K562 (cell line): ENCODE data around the gene HMCN2. TPM values are rescaled to one million over a fixed set of nuclear protein-coding genes. Genes with fewer than 3 reads are reported as not detected.

Source experiments
- ATAC-seq: fragments of 200-7000 bp; cut with Tn5 transposase; 3 replicates; pipeline ENCODE4 v1.9.1; 2020; ENCODE audit warnings: moderate library complexity
- BruUV-seq: library from RNA; stranded (reverse); fragments of 400-500 nt; replicated peaks from 2 replicates; lab custom pipeline; 2021; lab: Mats Ljungman, UMichigan
- CTCF ChIA-PET: fragments of 300-600 bp; formaldehyde crosslinking; extraction: SDS; loops from one replicate; lab custom pipeline; 2021; ENCODE audit warnings: low intra/inter-chr PET ratio; lab: Yijun Ruan, JAX
- POLR2A ChIA-PET: fragments of 300-600, 350-650 bp; sonication (Branson Sonifier 250); formaldehyde crosslinking; extraction: SDS; loops from one replicate; lab custom pipeline; 2021; ENCODE audit warnings: antibody characterized with exemption, inconsistent platforms; lab: Yijun Ruan, JAX
- DNase-seq, 4 experiments: peaks; one replicate each; pipeline versions ENCODE4 v3.0.0 to v3.0.0-alpha.2; 2011 to 2018; ENCODE audit warnings: low spot score in 3 of 4, mixed read lengths in 3 of 4; ENCODE audit errors: extremely low read depth in 1 of 4
- FAIRE-seq: peaks from 2 replicates; lab custom pipeline; 2011; peaks lifted over from hg19 to GRCh38; lab: Jason Lieb, UNC
- H2AFZ ChIP-seq: 2 replicates; pipeline ENCODE4 v1.6.0; 2011; ENCODE audit warnings: low read depth, low read length, control low read depth, inconsistent platforms
- H3K27ac ChIP-seq: fragments of 200-600 bp; 3 replicates; pipeline ENCODE4 v1.8.0; 2011; ENCODE audit warnings: low read depth, mild to moderate bottlenecking, control low read depth, inconsistent platforms, low read length, moderate library complexity, mixed read lengths; ENCODE audit errors: extremely low read depth
- H3K27me3 ChIP-seq, 2 experiments: fragments of 300-600 bp in 1 of 2; 2 replicates in 1 of 2; 3 replicates in 1 of 2; pipeline versions ENCODE4 v1.6.0 to v1.8.0; 2011; ENCODE audit warnings: inconsistent platforms in 2 of 2, low read length in 2 of 2, mild to moderate bottlenecking in 1 of 2, mixed read lengths in 1 of 2, moderate library complexity in 1 of 2; ENCODE audit not compliant: control insufficient read depth in 2 of 2, insufficient read depth in 2 of 2
- H3K36me3 ChIP-seq: fragments of 300-600 bp; 3 replicates; pipeline ENCODE4 v1.8.0; 2011; ENCODE audit warnings: mild to moderate bottlenecking, low read length, inconsistent platforms; ENCODE audit not compliant: control insufficient read depth, insufficient read depth
- H3K4me1 ChIP-seq, 2 experiments: fragments of 200-600 bp in 1 of 2; replicated peaks in 1 of 2; 2 replicates in 1 of 2; 3 replicates in 1 of 2; pipeline versions ENCODE4 v1.5.1 to v1.8.0; 2011; ENCODE audit warnings: inconsistent platforms in 2 of 2, low read length in 2 of 2, mild to moderate bottlenecking in 1 of 2, mixed read lengths in 1 of 2, moderate library complexity in 1 of 2; ENCODE audit not compliant: control insufficient read depth in 2 of 2, insufficient read depth in 2 of 2
- H3K4me2 ChIP-seq: 2 replicates; pipeline ENCODE4 v1.6.1; 2011; ENCODE audit warnings: low read length, control low read depth, inconsistent platforms, mixed read lengths; ENCODE audit not compliant: insufficient read depth
- H3K4me3 ChIP-seq: fragments of 200-600 bp; sonication (generic), shearing (Covaris generic); 2 replicates; pipeline ENCODE4 v1.5.1; 2016; ENCODE audit warnings: control low read depth, inconsistent platforms
- H3K79me2 ChIP-seq: fragments of 200-600 bp; 3 replicates; pipeline ENCODE4 v1.8.0; 2011; ENCODE audit warnings: low read length, inconsistent platforms; ENCODE audit not compliant: control insufficient read depth, insufficient read depth
- H3K9ac ChIP-seq, 2 experiments: 2 replicates each; pipeline versions ENCODE4 v1.6.0 to v1.6.1; 2011; ENCODE audit warnings: low read depth in 2 of 2, low read length in 2 of 2, control low read depth in 1 of 2, inconsistent platforms in 1 of 2, mild to moderate bottlenecking in 1 of 2, mixed read lengths in 1 of 2; ENCODE audit not compliant: insufficient read depth in 1 of 2
- H3K9me1 ChIP-seq: one replicate; pipeline ENCODE4 v1.6.0; 2011; ENCODE audit warnings: inconsistent platforms, mild to moderate bottlenecking, low read length, moderate library complexity; ENCODE audit not compliant: control insufficient read depth, insufficient read depth
- H3K9me3 ChIP-seq: replicated peaks from 2 replicates; pipeline ENCODE4 v1.5.1; 2011; ENCODE audit warnings: low read depth, low read length, inconsistent platforms; ENCODE audit not compliant: control insufficient read depth, insufficient read depth
- H4K20me1 ChIP-seq: replicated peaks from 2 replicates; pipeline ENCODE4 v1.6.1; 2011; ENCODE audit warnings: low read length, inconsistent platforms, mixed read lengths; ENCODE audit not compliant: control insufficient read depth, insufficient read depth
- CBX5 ChIP-seq: IDR thresholded peaks from 2 replicates; pipeline ENCODE4 v1.6.1; 2014; ENCODE audit warnings: low read depth, borderline replicate concordance
- ESRRA ChIP-seq: fragments of 450-650 bp; IDR thresholded peaks from 2 replicates; pipeline ENCODE4 v1.6.1; 2014; ENCODE audit warnings: low read depth, mild to moderate bottlenecking, moderate library complexity, borderline replicate concordance
- FOS ChIP-seq: IDR thresholded peaks from 3 replicates; pipeline ENCODE4 v1.6.1; 2011; ENCODE audit not compliant: insufficient read length; ENCODE audit errors: extremely low read depth
- HDAC3 ChIP-seq: fragments of 450-650 bp; IDR thresholded peaks from 2 replicates; pipeline ENCODE4 v1.6.1; 2018; ENCODE audit warnings: borderline replicate concordance, mild to moderate bottlenecking, moderate library complexity; ENCODE audit not compliant: partially characterized antibody
- MCM7 ChIP-seq, 2 experiments: fragments of 450-650 bp; IDR thresholded peaks; 2 replicates each; pipeline ENCODE4 v1.6.1; 2016 to 2018
- MIER1 ChIP-seq: fragments of 450-650 bp; IDR thresholded peaks from 2 replicates; pipeline ENCODE4 v1.6.1; 2016; ENCODE audit warnings: antibody characterized with exemption, mild to moderate bottlenecking, low read depth
- RBM34 ChIP-seq: fragments of 200-400 bp; formaldehyde crosslinking; IDR thresholded peaks from 2 replicates; pipeline ENCODE4 v1.6.1; 2018; ENCODE audit warnings: low read length, borderline replicate concordance; ENCODE audit not compliant: insufficient read depth
- RCOR1 ChIP-seq, 2 experiments: IDR thresholded peaks; 2 replicates each; pipeline ENCODE4 v1.6.1; 2012; ENCODE audit warnings: low read depth in 2 of 2, low read length in 2 of 2, borderline replicate concordance in 1 of 2, improper control_type of control experiment in 1 of 2
- ZC3H4 ChIP-seq: sonication (generic); formaldehyde crosslinking; IDR thresholded peaks from 2 replicates; pipeline ENCODE4 v1.9.0; 2021; ENCODE audit warnings: missing genetic modification reagents, borderline replicate concordance
- ZNF780A ChIP-seq: fragments of 250-450 bp; sonication (Bioruptor Pico); IDR thresholded peaks from 2 replicates; pipeline ENCODE4 v1.5.0; 2021; ENCODE audit warnings: mild to moderate bottlenecking
- ZSCAN29 ChIP-seq: fragments of 450-650 bp; IDR thresholded peaks from 2 replicates; pipeline ENCODE4 v1.6.1; 2017
- WGBS: fragments of 100-300 bp; shearing (Covaris generic); methylation state at CpG from one replicate; pipeline ENCODE4 v1.1.6; 2016; ENCODE audit warnings: low coverage, mixed read lengths; ENCODE audit not compliant: insufficient coverage; ENCODE audit errors: missing lambda C conversion rate; 5-methylcytosine and 5-hydroxymethylcytosine counted together
- in situ Hi-C: fragments of 300-500 bp; cut with MboI; formaldehyde crosslinking; loops from 4 replicates; pipeline ENCODE4 v1.15.0; 2018; ENCODE audit warnings: inconsistent platforms, mixed read lengths
- intact Hi-C: fragments of 100-400 bp; cut with micrococcal nuclease; formaldehyde crosslinking; loops from 2 replicates; pipeline ENCODE4 v1.14.2; 2022
- polyA plus RNA-seq, 8 experiments: library from polyadenylated mRNA; depleted of rRNA in 4 of 8; stranded (reverse) in 5 of 8; unstranded in 3 of 8; fragments of >200 nt; fragmentation: Nextera tagmentation in 2 of 8; fragmentation: Illumina TruSeq in 1 of 8; extraction: Ambion mirVana in 2 of 8; extraction: Trizol in 1 of 8; gene quantifications; 2 replicates each; pipeline versions ENCODE4 v1.2.1 to v1.2.3, GENCODE V29; 2011 to 2014; ENCODE audit warnings: inconsistent platforms in 1 of 8, missing spikeins in 1 of 8
- total RNA-seq, 7 experiments: library from RNA; depleted of rRNA in 6 of 7; stranded (reverse); fragments of >200 nt in 6 of 7; fragmentation: Illumina TruSeq in 2 of 7; extraction: Trizol in 2 of 7; gene quantifications; 2 replicates each; pipeline versions ENCODE4 v1.2.1 to v1.2.3, GENCODE V29; 2011 to 2021; ENCODE audit warnings: low replicate concordance in 1 of 7
- TF ChIP-seq, protein P1 (sequence below): sonication (generic); formaldehyde crosslinking; IDR thresholded peaks from 2 replicates; pipeline ENCODE4 v1.8.0; 2022; ENCODE audit warnings: mild to moderate bottlenecking, missing genetic modification reagents
- TF ChIP-seq, protein P2 (sequence below): fragments of 450-650 bp; IDR thresholded peaks from 2 replicates; pipeline ENCODE4 v1.6.1; 2018; ENCODE audit warnings: mild to moderate bottlenecking, low read depth; ENCODE audit not compliant: partially characterized antibody

The HMCN2 gene
- total and polyA plus RNA-seq, 9 of the 15 experiments (the other 6 are each of a cell fraction or from before 2014, with no cell fraction given) = 0.01 TPM; not detected in 8

DNA sequence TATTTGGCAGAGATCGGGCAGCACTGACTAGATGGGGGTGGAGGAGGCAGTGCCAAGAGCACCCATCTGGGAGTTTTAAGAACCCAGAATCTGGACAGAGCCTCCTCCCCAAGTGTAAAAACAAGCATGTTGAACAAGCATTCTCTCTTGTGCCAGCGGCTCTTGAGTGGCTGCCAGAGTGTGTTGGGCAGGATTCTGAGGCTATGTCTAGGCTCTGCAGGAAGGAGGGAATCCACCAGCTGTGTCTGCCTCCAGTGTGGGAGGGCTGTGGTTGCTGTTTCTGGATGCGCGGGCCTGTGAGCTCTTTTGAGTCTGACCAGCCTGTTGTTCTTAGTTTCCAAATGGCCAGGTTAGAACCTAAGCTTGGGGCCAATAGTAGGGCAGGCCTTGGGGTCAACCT lies 39.8 kb downstream of the HMCN2 start:
- Histone ChIP-seq H3K4me2 (no peak overlapping the region), H3K36me3 (no peaks in the 10 kb centered on the region), H3K79me2 (no peaks in the 10 kb centered on the region), H4K20me1 (peaks cover 12% of the 10 kb centered on the region), H3K9me1 (no peaks in the 10 kb centered on the region), H3K27me3 (peaks cover 24 to 61% of the 10 kb centered on the region in 2 experiments), H2AFZ (no peak overlapping the region), H3K27ac (no peak overlapping the region), H3K4me1 (peaks cover 0 to 4% of the 10 kb centered on the region in 2 experiments; a peak in 1 of 5 replicates), H3K9me3 (no peaks in the 10 kb centered on the region), H3K9ac (no peak overlapping the region), H3K4me3 (no peak overlapping the region)
- in situ Hi-C loops = no loop called here
- intact Hi-C loops = no loop called here
- no peak for DNase-seq
- ATAC-seq = no peak
- no peak for TF ChIP-seq CBX5
- no peak for TF ChIP-seq ZC3H4
- TF ChIP-seq RCOR1 (IDR thresholded peaks at IDR 0.05; ENCODE audit: borderline replicate concordance in 1 of 2, low read depth in 2 of 2, low read length in 2 of 2) = no peak
- no peak for TF ChIP-seq HDAC3
- TF ChIP-seq, protein P1, sequence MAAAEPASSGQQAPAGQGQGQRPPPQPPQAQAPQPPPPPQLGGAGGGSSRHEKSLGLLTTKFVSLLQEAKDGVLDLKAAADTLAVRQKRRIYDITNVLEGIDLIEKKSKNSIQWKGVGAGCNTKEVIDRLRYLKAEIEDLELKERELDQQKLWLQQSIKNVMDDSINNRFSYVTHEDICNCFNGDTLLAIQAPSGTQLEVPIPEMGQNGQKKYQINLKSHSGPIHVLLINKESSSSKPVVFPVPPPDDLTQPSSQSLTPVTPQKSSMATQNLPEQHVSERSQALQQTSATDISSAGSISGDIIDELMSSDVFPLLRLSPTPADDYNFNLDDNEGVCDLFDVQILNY = no peak
- no peak for TF ChIP-seq ZNF780A (CRISPR knock-in tag)
- TF ChIP-seq FOS = no peak
- TF ChIP-seq RBM34 = no peak
- TF ChIP-seq, protein P2, sequence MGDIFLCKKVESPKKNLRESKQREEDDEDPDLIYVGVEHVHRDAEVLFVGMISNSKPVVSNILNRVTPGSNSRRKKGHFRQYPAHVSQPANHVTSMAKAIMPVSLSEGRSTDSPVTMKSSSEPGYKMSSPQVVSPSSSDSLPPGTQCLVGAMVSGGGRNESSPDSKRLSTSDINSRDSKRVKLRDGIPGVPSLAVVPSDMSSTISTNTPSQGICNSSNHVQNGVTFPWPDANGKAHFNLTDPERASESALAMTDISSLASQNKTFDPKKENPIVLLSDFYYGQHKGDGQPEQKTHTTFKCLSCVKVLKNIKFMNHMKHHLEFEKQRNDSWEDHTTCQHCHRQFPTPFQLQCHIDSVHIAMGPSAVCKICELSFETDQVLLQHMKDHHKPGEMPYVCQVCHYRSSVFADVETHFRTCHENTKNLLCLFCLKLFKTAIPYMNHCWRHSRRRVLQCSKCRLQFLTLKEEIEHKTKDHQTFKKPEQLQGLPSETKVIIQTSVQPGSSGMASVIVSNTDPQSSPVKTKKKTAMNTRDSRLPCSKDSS = no peak
- no peak for TF ChIP-seq MIER1
- TF ChIP-seq ESRRA = no peak
- TF ChIP-seq MCM7 (IDR thresholded peaks at IDR 0.05) = no peak
- TF ChIP-seq ZSCAN29 = no peak
- CTCF ChIA-PET = no interaction called here
- 1% methylated on average over 4 of the region's 4 CpGs for WGBS
- POLR2A ChIA-PET = interaction anchor here (0.7 kb wide), 1 partner anchor 7 kb away, joined by 3 read pairs; no protein-coding TSS in a partner anchor
- no peak for FAIRE-seq
- BruUV-seq = no TSS peak
